ENCODE data around the gene IRF2BP1.

Gene IRF2BP1

GRCh38 chr19:45920458-45920857 is 34.5 kb upstream of the IRF2BP1 start:
- Histone ChIP-seq H3K4me2 (ENCODE audit: low read length) (no peak overlapping the region), H3K27ac (no peak overlapping the region), H3K4me1 (no peaks in the 10 kb centered on the region), H3K9me3 (ENCODE audit: control insufficient read depth, low read length) (no peaks in the 10 kb centered on the region), H2AFZ (no peak overlapping the region), H3K36me3 (ENCODE audit: control insufficient read depth, insufficient read depth, low read length) (no peaks in the 10 kb centered on the region), H3K4me3 (ENCODE audit: low read depth, low read length) (no peak overlapping the region), H3K79me2 (no peaks in the 10 kb centered on the region), H3K9ac (no peak overlapping the region), H3K27me3 (ENCODE audit: control insufficient read depth, insufficient read depth, low read length) (no peaks in the 10 kb centered on the region)
- TF ChIP-seq CTCF (IDR thresholded peaks at IDR 0.05), result no peak

- Histone ChIP-seq H3K4me3 (ENCODE audit: low read depth, low read length) (no peak overlapping the region), H3K9ac (no peak overlapping the region), H3K4me2 (ENCODE audit: low read length) (no peak overlapping the region), H3K27me3 (ENCODE audit: control insufficient read depth, insufficient read depth, low read length) (no peaks in the 10 kb centered on the region), H3K36me3 (ENCODE audit: control insufficient read depth, insufficient read depth, low read length) (no peaks in the 10 kb centered on the region), H3K27ac (no peak overlapping the region), H3K79me2 (no peaks in the 10 kb centered on the region), H3K9me3 (ENCODE audit: control insufficient read depth, low read length) (no peaks in the 10 kb centered on the region), H2AFZ (no peak overlapping the region), H3K4me1 (no peaks in the 10 kb centered on the region)
- TF ChIP-seq CTCF (IDR thresholded peaks at IDR 0.05), result no peak
Measured at GRCh38 chr19:45919678-45920077, 33.7 kb upstream of the IRF2BP1 start.

- Histone ChIP-seq H3K27me3 (ENCODE audit: control insufficient read depth, insufficient read depth, low read length) (no peaks in the 10 kb centered on the region), H3K4me1 (no peaks in the 10 kb centered on the region), H3K27ac (no peak overlapping the region), H3K9me3 (ENCODE audit: control insufficient read depth, low read length) (no peaks in the 10 kb centered on the region), H3K9ac (no peak overlapping the region), H3K4me2 (ENCODE audit: low read length) (no peak overlapping the region), H2AFZ (no peak overlapping the region), H3K36me3 (ENCODE audit: control insufficient read depth, insufficient read depth, low read length) (no peaks in the 10 kb centered on the region), H3K4me3 (ENCODE audit: low read depth, low read length) (no peak overlapping the region), H3K79me2 (no peaks in the 10 kb centered on the region)
- TF ChIP-seq CTCF (IDR thresholded peaks at IDR 0.05), result no peak
Measured at GRCh38 chr19:45918721-45919120, 32.8 kb upstream of the IRF2BP1 start.

GRCh38 chr19:45917421-45918091 is 31.6 kb upstream of the IRF2BP1 start:
- Histone ChIP-seq H3K4me1 (no peaks in the 10 kb centered on the region), H3K79me2 (no peaks in the 10 kb centered on the region), H3K36me3 (ENCODE audit: control insufficient read depth, insufficient read depth, low read length) (no peaks in the 10 kb centered on the region), H3K9ac (no peak overlapping the region), H3K9me3 (ENCODE audit: control insufficient read depth, low read length) (no peaks in the 10 kb centered on the region), H3K27ac (no peak overlapping the region), H3K4me2 (ENCODE audit: low read length) (no peak overlapping the region), H2AFZ (no peak overlapping the region), H3K4me3 (ENCODE audit: low read depth, low read length) (no peak overlapping the region), H3K27me3 (ENCODE audit: control insufficient read depth, insufficient read depth, low read length) (no peaks in the 10 kb centered on the region)
- TF ChIP-seq CTCF (IDR thresholded peaks at IDR 0.05), result no peak

Data from parathyroid adenoma (tissue), 2 donors.